Smooth muscle cell (in vitro differentiated cells): ENCODE data around the gene HNRNPA3. TPM values are rescaled to one million over a fixed set of nuclear protein-coding genes. Genes with fewer than 3 reads are reported as not detected.

ENCODE experiments used
- DNase-seq: peaks from one replicate; lab custom pipeline; 2025; ENCODE audit not compliant: unreplicated experiment; lab: John Stamatoyannopoulos, UW
- H2AFZ ChIP-seq: fragments of 200-600 bp; sonication (generic); 2 replicates; pipeline ENCODE4 v1.6.0; 2016; ENCODE audit warnings: antibody characterized with exemption, low read depth, mild to moderate bottlenecking
- H3F3A ChIP-seq: fragments of 200-600 bp; sonication (generic); 2 replicates; pipeline ENCODE4 v1.6.0; 2017; ENCODE audit warnings: antibody characterized with exemption, low read depth
- H3K27ac ChIP-seq: fragments of 200-600 bp; sonication (generic); 2 replicates; pipeline ENCODE4 v1.5.1; 2016; ENCODE audit warnings: low read depth, mild to moderate bottlenecking
- H3K27me3 ChIP-seq: fragments of 200-600 bp; sonication (generic); 2 replicates; pipeline ENCODE4 v1.6.1; 2016; ENCODE audit warnings: low read depth, mild to moderate bottlenecking
- H3K36me3 ChIP-seq: fragments of 200-600 bp; sonication (generic); 2 replicates; pipeline ENCODE4 v1.5.1; 2016; ENCODE audit warnings: low read depth
- H3K4me1 ChIP-seq: fragments of 200-600 bp; sonication (generic); 2 replicates; pipeline ENCODE4 v1.5.1; 2016; ENCODE audit warnings: low read depth
- H3K4me2 ChIP-seq: fragments of 200-600 bp; sonication (generic); 2 replicates; pipeline ENCODE4 v1.6.0; 2016; ENCODE audit warnings: mild to moderate bottlenecking
- H3K4me3 ChIP-seq: fragments of 200-600 bp; sonication (generic); 2 replicates; pipeline ENCODE4 v1.5.1; 2016; ENCODE audit warnings: mild to moderate bottlenecking
- H3K79me2 ChIP-seq: fragments of 200-600 bp; sonication (generic); 2 replicates; pipeline ENCODE4 v1.6.0; 2016; ENCODE audit warnings: low read depth, mild to moderate bottlenecking
- H3K9ac ChIP-seq: fragments of 200-600 bp; sonication (generic); 2 replicates; pipeline ENCODE4 v1.6.0; 2016; ENCODE audit warnings: low read depth
- H3K9me3 ChIP-seq: fragments of 200-600 bp; sonication (generic); replicated peaks from 2 replicates; pipeline ENCODE4 v1.5.1; 2016; ENCODE audit warnings: low read depth
- H4K20me1 ChIP-seq: fragments of 200-600 bp; sonication (generic); 2 replicates; pipeline ENCODE4 v1.6.0; 2016; ENCODE audit warnings: low read depth
- whole genome bisulfite sequencing: methylation state at CpG from one replicate; pipeline ENCODE4 v1.1.7; 2016; ENCODE audit warnings: low lambda C conversion rate; 5-methylcytosine and 5-hydroxymethylcytosine counted together
- microRNA-seq: library from miRNA; unstranded; fragments of <30 nt; microRNA quantifications from one replicate; pipeline ENCODE4, GENCODE V29; 2016; ENCODE audit warnings: borderline number of aligned reads
- polyA plus RNA-seq: library from polyadenylated mRNA; unstranded; fragments of >200 nt; fragmentation: Nextera tagmentation; extraction: Ambion mirVana; gene quantifications from 2 replicates; pipeline ENCODE4 v1.2.1, GENCODE V29; 2016
- small RNA-seq: library from RNA; depleted of rRNA; stranded (forward); fragments of <200 nt; gene quantifications from one replicate; pipeline ENCODE3, GENCODE V24; 2014
- total RNA-seq: library from RNA; depleted of rRNA; stranded (reverse); fragments of >200 nt; gene quantifications from 2 replicates; pipeline ENCODE4 v1.2.3, GENCODE V29; 2014
- TF ChIP-seq, protein P1 (sequence below): fragments of 200-600 bp; sonication (generic); IDR thresholded peaks from 2 replicates; pipeline ENCODE4 v1.5.1; 2017; ENCODE audit warnings: borderline replicate concordance, mild to moderate bottlenecking, antibody characterized with exemption; ENCODE audit not compliant: insufficient read depth, poor library complexity, severe bottlenecking

Gene HNRNPA3
- total and polyA plus RNA-seq, 2 experiments from 2014 or later, result 40.3 to 55.8 TPM

DNA sequence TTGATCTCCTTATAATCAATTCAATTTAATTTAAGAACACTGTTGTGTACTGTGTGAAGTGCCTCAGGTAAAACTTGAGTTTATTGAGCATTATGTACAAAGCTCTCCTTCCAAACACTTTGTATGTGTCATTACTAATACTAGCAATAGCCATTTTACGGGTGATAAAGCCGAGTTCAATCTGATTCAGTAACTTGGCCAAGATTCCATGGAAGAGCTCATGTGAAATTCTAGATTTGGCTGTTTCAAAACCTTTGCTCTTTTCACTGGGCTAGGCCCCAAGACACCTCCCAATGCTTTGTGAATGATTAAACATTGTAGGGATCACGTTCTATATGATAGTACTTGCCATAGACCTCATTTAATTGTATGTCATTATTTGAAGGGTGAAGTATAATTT is 60.8 kb downstream of the HNRNPA3 start:
- no peak overlapping the region for H2AFZ ChIP-seq

More for the DNA sequence above, 60.8 kb downstream of the HNRNPA3 start:
- H3K27me3 ChIP-seq, result no peaks in the 10 kb centered on the region
- TF ChIP-seq, protein P1, sequence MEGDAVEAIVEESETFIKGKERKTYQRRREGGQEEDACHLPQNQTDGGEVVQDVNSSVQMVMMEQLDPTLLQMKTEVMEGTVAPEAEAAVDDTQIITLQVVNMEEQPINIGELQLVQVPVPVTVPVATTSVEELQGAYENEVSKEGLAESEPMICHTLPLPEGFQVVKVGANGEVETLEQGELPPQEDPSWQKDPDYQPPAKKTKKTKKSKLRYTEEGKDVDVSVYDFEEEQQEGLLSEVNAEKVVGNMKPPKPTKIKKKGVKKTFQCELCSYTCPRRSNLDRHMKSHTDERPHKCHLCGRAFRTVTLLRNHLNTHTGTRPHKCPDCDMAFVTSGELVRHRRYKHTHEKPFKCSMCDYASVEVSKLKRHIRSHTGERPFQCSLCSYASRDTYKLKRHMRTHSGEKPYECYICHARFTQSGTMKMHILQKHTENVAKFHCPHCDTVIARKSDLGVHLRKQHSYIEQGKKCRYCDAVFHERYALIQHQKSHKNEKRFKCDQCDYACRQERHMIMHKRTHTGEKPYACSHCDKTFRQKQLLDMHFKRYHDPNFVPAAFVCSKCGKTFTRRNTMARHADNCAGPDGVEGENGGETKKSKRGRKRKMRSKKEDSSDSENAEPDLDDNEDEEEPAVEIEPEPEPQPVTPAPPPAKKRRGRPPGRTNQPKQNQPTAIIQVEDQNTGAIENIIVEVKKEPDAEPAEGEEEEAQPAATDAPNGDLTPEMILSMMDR, result no peak
- H3K4me3 ChIP-seq, result no peak overlapping the region
- no peak overlapping the region for H3K27ac ChIP-seq
- no peaks in the 10 kb centered on the region for H3K36me3 ChIP-seq
- H3K79me2 ChIP-seq, result no peaks in the 10 kb centered on the region
- no peak overlapping the region for H3K9ac ChIP-seq
- H3F3A ChIP-seq, result no peaks in the 10 kb centered on the region
- no peak overlapping the region for H3K4me2 ChIP-seq
- no peaks in the 10 kb centered on the region for H3K9me3 ChIP-seq
- no peak for DNase-seq
- H3K4me1 ChIP-seq, result no peaks in the 10 kb centered on the region
- H4K20me1 ChIP-seq, result no peaks in the 10 kb centered on the region
- WGBS, result 97% methylated on average over 3 of the region's 3 CpGs

Small RNA genes within 50 kb of the gene (microRNA-seq; reads per million reads assigned to microRNA genes)
- gene MIR3128, result not detected

Small RNA genes within 50 kb of the gene (small RNA-seq; reads per million reads assigned to genes)
- 0.08 reads per million for gene MIR3128
- gene RF00019, result not detected

Other genes with a start within 250 kb of the HNRNPA3 start
- 110 and 118 TPM in 2 replicates for gene NFE2L2, start 51.9 kb downstream of the HNRNPA3 start, total RNA-seq
- gene NFE2L2, start 51.9 kb downstream of the HNRNPA3 start, polyA plus RNA-seq, result 64.4 and 68.9 TPM in 2 replicates
- 40.1 and 41.4 TPM in 2 replicates for gene AGPS, start 180.0 kb downstream of the HNRNPA3 start, total RNA-seq
- 16.8 and 19.5 TPM in 2 replicates for gene AGPS, start 180.0 kb downstream of the HNRNPA3 start, polyA plus RNA-seq